HG03520 (cell line): Measurements from ENCODE around the gene RNPS1.
A peak's percentile ranks its signal among the peaks of the same experiment; 100 is the strongest.
"Not testable (repeated sequence)": the region's sequence is repeated elsewhere in the genome, so short reads cannot be mapped to it uniquely, and the experiment has no call there.

Source experiments
- ATAC-seq: cut with Tn5 transposase; IDR thresholded peaks from one replicate; pipeline ENCODE4 v1.9.1; 2021; ENCODE audit warnings: mild to moderate bottlenecking, moderate library complexity; ENCODE audit not compliant: unreplicated experiment

RNPS1 gene

DNA sequence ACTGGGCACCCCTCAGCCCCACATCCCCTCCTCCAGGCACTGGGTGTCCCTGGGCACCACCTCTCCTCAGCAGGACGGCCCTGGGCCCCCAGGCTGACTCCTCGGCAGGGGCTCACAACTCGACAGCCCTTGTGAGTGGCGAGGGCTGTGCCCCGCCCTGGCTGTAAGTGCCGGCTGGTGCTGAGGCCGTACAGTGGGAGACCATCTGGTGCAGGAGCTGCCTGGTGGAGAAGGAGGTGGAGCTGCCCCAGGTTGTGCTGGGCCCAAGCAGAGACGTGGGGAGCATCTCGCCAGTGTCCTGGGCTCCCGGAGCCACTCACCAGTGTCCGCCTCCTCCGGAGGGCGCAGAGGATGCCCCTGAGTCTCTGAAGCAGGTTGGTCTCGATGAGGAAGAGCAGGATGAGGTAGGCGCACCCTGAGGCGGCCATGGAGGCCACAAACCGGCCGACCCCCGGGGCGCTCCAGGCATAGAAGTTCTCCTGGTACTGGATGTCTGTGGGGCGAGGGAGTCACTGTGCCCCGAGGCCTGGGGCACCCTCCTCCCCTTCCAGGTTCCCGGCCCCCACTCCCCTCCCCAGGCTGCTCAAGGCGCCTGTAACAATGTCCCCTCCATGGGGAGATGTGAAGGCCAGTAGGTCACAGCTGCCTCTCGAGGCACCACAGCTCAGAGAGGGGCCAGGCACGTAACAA lies 15.1 kb upstream of the RNPS1 start:
- ATAC-seq, result no peak

DNA sequence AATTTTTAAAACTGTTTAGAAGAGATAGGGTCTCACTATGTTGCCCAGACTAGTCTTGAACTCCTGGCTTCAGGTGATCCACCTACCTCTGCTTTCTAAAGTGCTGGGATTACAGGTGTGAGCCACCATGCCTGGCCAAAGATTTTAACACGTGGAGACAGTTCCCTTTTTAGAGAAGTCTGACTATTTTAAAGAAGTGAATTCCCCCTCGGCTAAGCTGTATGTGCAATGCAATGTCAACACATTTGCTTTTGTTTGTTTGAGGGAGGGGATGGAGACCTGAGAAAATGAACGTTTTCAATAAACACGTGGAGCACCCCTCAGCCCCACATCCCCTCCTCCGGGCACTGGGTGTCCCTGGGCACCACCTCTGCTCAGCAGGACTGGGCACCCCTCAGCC lies 14.3 kb upstream of the RNPS1 start:
- ATAC-seq, result no peak

DNA sequence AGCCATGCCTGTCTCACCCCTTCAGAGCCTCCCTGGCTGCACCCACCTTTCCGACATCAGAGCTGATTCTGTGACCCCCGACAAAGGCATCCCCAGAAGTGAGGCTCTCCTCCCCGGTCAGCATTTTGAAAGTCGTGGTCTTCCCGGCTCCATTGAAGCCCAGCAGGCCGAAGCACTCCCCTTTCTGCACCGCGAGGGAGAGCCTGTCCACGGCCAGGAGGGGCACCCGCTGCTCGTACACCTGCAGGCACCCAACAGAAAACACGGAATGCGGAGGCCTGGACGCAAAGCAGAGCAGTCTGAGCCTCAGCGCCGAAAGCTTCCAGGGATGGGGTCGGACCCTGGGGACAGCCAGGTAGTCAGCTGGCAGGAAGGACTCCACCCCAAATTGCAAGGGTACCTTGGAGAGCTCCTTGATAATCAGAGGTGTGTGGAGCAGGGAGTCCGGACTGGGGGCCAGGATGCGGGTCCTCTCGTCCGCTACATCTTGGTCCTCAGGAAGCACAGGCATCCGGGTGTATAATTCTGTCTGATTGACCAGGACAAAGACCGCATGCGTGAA lies 13.1 kb upstream of the RNPS1 start:
- no peak for ATAC-seq

DNA sequence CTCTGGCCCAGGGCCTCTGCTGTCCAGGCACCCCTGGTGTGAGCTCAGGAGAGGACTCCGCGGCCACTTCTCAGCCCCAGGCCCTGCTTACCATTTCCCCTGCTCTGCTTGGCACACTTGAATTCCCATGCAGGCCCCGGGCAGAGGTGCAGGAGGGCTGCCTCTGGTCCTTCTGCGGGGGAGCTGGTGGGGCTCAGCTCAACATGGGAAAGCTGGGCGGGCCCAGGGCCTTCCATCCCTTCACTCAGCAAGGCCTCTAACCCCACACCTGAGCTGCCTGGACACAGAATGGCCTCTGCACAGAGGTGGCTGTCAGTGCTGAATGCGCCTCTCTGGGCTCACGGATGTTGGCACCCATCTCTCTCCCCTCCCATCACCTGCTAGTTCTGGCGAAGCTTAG lies 12.5 kb upstream of the RNPS1 start:
- ATAC-seq, result no peak

DNA sequence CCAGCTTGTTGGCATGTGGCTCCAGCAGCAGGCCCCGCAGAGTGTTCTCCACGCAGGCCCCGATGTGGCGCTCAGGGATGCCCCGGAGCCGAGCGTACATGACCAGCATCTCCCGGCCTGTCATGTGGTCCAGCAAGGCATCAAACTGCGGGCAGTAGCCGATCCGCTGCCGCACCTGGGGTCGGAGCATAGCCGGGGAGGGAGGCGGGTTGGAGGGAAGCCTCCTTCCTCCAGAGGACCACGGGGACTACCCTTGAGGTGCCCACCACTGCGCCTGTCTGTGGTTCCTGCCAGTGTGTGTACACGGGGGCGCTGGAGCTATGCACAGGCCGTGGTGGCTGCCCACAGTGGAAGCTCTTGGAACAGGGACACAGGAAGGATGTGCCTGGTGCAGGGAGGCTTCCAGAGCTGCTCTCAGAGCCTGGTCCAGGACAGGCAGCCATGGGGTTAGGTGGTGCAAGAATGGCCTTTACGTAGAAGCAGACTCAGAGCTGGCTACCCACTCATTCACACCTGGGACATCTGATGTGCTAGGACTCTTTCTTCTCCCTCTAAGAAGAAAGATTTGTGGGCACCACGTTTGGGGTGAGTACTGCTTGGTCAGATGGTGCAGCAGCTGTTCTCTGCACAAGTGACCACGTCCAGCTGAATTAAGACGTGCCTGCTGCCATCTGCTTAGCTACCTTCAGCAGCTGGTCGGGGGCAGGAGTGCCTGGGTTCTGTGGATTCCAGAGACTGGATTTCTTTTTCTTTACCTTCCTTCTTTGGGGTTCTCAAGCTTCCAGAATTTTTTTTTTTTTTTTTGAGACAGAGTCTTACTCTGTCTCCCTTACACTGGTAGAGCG lies 11.3 kb upstream of the RNPS1 start:
- ATAC-seq, result no peak

DNA sequence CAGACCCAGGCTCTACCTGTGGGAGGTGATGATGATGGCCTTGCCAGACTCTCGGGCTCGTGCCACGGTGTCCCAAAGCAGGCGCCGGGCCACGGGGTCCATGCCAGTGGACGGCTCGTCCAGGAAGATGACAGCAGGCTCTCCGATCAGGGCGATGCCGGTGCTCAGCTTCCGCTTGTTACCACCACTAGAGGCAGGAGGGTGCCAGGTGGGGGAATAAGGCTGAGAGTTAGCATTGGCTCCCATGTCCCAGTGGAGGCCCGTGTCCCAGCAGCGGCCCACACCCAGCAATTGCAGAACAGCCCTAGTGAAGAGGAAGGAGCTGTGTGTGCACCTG lies 10.3 kb upstream of the RNPS1 start:
- no peak for ATAC-seq

DNA sequence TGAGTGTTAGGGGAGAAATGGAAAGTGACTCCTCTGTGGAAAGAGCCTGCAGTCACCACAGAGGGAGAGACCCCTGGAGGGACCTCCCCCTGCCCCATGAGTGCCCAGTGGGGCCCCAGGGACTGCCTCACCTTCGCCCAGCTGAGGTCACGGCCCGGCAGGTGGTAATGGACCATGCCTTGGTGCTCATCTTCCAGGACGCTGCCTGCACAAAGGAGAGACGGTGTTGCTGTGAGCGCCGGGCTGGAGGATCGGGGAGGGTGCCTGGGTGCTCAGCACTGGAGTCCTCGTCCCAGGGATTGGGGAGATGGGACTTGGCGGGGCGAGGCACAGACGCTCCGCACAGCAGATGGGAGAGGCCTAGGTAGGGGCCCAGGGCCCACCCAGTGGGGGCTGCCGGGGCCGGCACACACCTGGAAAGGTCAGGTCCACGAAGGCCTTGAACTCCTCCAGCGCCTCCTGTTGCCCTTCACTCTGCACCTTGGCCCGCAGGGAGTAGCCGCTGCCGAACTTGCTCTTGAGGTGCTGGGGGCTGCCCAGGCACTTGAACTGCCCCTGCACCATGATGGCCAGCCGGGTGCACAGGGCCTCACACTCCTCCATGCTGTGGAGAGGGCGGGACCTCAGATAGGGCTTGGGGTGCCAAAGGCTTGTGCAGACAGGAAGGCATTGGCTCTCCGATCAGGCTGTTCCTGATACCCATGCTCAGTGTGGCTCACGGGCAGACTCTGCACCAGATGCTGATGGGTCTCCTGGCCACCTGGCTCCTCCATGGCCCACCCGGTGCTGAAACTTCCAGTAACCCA lies 9.7 kb upstream of the RNPS1 start:
- no peak for ATAC-seq

DNA sequence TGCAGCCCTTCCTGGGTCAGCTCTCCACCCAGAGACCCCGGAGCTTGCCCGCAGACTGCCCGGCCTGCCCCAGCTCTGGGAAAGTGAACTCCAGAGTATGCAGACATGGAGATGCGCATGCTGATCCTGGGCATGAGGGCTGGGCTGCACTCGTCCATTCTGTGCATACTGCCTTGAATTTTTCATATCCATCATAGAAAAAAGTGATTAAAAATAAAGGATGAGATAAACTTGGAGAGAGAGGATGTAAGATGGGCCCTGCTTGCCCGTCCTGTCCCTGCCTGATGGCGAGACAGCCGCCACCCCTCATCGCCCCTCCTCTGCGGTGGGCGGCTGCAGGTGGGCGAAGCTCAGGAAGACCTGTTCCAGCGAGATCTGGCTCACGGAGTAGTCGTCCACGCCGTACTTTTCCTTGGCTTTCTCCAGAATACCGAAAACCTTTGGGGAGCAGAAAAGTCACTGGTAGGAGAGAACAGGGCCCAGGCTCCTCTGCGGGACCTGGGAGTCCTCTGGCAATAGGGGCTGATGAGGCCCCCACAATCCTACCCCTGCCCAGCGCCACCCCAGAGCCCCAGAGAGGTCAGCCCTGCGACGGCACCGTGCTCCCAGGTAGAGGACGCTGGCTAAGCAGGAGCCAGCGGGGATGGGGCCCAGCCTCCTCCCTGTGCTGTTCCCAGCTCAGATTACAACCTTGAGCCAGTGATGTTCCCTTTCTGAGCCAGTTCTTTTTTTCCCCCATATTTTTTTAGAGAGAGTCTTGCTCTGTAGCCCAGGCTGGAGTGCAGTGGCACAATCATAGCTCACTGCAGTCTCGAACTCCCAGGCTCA lies 8.7 kb upstream of the RNPS1 start:
- ATAC-seq, result no peak

DNA sequence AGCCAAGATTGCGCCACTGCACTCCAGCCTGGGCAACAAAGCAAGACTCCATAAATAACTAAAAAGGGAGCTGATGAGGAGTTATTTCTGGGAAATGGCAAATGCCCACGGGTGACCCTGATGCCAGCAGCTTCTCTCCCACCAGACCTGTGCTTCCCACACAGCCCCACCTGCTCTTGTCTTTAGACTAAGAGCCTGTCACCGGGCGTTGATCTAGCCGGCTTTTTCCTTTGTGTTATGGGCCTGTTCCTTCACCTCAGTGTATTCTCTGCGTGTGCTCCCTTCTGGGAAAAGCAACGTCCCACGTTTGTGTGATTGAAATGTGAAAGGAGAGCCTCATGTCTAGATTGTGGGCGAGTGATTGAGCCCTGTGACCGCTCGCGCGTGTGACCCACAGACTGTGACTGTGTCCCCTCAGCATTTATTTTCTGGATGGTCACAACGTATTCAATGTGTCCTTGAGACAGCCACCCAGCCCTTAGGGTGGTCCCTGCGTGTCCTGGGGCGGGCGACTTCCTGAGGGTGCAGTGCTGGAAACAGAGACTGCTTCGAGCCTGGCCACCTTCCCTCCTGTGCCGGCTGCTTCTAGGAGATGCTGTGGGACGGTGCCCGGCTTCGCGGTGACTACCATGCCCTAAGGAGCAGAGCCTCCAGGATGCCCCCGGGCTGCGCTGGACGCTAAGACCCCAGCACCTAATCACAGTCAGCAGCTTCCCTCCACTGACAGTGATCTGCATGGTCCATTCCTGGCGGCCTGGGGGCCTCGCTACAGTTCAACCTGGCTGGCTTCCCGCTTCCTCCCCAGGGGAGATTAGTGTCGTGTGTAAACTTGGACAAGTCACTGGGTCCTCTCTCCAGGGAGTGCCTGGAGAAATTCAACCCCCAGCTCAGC lies 7.8 kb upstream of the RNPS1 start:
- no peak for ATAC-seq

DNA sequence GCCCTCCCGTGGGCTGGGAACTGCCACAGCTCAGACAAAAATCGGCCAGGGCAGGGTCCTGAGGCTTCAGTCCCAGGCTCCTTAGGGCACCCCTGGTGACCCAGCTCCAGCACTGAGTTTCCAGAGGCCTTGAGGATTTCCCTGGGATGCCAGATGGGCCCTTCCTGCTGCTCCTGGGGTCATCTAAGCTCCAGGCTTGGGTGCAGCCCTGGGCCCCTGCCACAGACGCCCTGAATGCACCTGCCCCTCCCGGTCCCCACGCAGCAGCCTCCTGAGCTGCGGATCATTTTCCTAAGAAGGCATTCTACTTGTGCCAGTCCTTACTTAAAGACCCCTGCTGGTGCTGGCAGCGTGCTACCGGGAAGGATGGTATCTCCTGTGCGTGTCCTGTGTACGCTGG lies 6.0 kb upstream of the RNPS1 start:
- ATAC-seq, result no peak

DNA sequence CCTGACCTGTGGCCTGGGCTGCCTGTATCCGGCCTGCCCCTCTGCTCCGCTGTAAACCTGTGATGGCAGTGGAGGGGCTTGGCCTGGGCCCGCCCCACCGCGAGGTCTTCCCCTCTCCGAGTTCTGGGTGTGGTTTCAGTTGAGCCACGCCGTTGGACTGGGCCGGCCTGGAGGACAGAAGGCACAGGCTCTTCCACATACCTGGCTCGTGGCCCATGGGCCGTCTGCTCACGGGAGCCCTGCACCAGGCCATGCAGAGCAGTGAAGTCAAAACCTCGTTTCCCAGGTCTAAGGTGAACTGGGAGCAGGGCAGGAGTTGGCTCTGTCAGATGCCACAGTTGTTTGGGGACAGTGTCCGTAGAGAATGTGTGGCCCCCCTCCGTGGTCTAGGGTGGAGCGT lies 5.6 kb upstream of the RNPS1 start:
- no peak for ATAC-seq

DNA sequence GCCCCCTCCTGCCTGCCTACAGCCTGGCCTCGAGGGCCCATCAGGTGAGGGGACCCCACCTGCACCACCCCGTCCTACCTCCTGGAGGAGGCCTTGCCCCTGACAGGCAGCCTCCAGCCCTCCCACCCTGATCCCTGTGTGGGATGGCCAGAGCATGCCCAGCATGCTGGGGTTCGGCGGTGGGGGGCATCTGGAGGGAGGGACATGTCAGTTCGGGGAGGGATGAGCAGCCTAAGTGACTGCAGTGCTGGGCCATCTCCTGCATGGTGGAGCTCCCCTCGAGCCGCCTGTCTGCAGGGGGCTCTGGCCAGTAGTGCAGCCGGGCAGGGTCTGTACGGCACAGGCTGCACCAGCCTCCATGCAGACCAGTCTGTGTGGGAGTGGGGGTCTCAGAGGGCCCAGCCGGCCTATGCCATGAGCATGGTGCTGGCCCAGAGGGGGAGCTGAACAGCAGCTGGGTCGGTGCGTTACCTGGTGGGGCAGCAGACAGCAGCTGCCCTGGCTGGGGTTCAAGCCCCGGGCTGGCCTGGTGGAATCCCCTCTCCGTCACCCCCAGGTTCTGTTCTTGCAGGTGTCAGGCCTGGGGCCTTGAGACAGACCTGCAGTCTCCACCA lies 4.0 kb upstream of the RNPS1 start:
- no peak for ATAC-seq

DNA sequence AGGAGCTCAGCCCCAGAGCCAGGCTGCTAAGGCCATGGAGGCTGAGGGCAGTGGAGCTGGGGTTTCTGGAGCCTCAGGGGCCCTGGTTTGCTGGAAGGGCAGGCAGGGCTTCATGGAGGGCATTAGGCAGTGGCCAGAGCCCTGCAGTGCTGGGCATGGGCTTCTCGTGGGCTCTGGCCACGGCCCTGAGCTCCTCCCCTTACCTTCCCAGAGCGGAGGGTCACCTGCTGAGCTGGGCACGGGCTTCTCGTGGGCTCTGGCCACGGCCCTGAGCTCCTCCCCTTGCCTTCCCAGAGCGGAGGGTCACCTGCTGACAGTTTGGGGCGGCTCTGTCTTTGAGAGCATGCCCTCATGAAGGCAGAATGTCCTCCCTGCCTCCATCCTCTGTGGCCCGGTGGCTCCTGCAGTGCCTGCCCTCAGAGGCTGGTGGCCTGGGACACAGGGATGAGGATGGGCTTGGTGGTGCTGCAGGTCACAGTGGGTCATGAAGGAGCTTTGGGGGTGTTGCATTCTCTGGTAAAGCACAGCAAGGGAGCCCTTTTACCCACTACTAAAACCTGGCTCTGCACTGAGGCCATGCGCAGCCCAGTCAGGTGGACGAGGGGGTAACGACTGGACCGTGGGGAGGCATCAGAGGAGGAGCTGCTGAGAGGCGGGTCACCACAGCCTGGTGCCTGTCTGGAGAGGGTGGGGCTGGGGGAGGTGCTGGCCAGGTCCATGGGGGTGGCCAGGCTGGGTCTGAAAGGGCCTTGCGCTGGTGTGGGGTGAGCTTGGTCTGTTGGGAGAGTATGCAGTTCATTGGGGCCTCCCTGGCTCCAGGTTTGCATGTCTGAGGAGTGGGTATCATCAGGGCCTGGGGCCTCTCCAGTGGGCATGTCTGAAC lies 2.9 kb upstream of the RNPS1 start:
- no peak for ATAC-seq

DNA sequence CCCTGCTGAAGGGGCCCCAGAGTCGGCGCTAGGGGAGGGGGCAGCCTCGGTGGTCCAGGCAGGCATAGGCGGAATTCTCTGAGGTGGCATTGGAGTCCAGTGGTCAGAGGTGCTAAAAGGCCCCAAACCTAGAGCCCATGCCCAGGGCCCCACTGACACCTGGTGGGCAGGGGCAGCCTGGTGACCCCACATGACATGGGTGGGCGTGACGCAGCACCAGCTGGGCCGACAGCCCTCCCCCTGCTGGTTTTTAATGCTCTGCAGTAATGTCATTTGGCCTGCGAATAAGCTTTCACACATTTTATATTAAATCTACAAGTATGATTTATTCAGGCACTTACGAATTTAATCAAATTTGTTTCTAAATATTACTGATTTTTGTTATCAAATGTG lies 2.1 kb upstream of the RNPS1 start:
- ATAC-seq, result no peak

DNA sequence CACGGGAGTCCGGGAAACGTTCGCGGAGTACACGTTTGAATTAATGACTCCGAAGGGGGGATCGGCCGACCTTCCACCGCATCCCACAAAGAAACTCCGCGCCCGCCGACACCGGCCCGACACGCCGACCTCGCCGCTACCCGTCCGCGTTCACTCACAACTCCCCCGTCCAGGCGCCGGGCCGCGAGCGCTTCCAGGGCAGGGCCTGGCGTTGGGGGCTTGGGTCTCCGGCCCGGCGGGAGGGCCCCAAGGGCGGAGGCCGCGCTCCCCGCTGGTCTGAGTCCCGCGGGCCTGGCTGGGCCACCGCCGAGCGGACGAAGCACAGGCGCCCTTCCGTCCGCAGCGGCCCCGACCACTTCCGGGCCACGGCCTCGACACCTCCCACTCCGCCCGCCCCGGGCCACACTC lies 417 bp downstream of the RNPS1 start:
- peak; percentile 49 for ATAC-seq

DNA sequence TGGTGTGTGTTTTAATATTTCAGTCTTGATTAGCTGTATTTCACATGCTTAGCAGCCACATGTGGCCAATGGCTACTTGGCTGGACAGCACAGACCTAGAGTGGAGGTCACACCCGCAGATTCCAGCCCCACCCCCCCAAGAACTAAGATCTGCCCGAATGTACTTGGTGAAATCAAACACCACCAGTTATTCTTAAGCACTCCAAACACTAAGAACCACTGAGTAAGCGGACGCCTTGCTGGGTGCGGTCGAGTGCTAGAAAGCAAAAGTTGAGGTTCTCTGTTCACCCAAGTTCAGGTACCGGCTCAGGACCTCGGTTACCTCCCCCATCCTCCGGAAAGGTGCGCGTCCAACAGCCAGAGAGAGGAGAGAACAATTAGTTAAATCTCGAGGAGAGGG lies 1.0 kb downstream of the RNPS1 start:
- not testable (repeated sequence) for ATAC-seq

DNA sequence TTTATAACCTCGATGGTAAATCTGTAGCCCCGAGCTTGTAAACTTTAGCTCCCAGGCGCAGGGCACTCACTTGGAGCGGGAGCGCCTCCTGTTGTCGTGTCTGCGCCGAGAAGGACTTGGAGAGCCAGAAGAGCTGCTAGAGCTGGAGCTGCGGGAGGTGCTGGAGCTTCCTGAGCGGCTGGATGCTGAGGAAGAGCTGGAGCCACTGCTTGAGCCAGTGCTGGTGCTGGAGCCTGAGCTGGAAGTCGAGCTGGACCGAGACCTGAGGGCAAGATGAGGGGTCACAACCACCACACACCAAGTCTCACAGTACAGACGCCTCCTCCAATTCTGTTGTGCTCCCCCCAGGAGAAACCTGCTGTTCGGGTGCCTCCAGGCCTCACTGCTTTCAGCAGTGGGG lies 4.9 kb downstream of the RNPS1 start:
- ATAC-seq, result not testable (repeated sequence)

DNA sequence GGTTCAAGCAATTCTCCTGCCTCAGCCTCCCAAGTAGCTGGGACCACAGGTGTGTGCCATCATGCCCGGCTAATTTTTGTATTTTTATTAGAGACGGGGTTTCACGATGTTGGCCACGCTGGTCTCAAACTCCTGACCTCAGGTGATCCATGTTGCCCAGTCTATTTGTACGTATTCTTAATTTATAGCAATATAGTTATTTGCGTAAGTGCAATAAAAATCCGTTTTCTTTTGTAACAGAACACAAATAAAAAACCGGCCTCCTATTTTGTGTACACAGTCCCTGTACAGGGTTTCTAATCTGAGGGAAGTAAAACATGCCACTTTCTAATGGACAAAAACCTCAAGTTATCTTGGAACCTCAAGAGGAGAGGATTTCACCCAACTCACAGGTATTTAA lies 7.7 kb downstream of the RNPS1 start:
- no peak for ATAC-seq
